AG08396 (cell line): ENCODE data around the gene PSMB3.
"Not testable (repeated sequence)": the region's sequence is repeated elsewhere in the genome, so short reads cannot be mapped to it uniquely, and the experiment has no call there.

Source experiments
- DNase-seq: peaks from one replicate; pipeline ENCODE4 v3.0.0; 2012; ENCODE audit warnings: low spot score, mixed read lengths

The PSMB3 gene

DNA sequence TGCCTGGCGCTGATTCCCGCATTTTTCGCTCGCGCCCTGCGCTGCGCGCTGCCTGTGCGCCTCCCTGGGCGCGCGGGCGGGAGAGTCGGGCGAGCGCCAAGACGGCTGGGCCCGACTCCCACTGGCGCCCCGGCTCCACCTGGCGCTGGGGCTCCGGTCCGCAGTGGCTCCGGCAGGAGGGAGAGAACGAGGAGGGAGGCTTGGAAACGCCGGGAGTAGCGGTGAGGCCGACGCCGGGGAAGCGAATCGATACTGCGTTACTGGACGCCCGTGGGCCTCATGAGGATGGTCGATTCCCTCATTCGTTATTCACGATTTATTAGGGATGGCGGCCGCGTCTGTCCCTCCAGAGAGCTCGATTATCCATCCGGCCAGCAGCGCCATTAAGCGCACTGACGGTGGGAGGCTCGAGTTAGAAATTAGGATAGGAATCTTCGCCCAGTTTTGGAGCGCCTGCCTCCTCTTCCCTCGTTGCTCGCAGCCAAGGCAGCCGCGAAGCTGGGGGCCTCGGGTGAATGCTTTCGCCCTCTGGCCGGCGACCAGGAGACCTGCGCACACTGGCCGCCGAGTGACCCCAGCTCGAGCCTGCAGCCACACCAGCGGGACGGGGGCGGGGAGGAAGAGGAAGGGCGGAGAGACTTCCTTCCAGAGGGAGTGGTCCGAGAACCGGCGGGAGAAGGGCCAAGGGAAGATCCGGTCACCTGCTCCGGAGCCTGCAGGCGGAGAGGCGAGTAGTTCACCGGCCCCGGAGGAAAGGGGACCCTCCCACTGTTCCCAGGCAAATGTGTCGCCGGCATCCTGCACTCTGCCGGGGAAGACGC, 3.1 kb upstream of the PSMB3 start:
- DNase-seq = peak; percentile 53

DNA sequence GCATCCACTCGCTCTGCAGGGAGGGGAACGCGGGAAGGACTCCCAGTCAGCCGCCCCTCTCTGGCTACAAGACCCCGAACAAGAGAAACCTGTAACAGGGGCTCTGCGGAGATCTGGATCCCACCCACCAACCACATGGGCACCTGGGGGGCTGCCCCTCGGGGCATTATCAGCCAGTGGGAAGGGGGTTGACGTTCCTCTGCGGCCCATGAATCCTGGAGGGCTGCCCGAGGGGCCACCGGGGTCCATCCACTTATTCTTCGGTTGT, 2.6 kb upstream of the PSMB3 start:
- no peak for DNase-seq

DNA sequence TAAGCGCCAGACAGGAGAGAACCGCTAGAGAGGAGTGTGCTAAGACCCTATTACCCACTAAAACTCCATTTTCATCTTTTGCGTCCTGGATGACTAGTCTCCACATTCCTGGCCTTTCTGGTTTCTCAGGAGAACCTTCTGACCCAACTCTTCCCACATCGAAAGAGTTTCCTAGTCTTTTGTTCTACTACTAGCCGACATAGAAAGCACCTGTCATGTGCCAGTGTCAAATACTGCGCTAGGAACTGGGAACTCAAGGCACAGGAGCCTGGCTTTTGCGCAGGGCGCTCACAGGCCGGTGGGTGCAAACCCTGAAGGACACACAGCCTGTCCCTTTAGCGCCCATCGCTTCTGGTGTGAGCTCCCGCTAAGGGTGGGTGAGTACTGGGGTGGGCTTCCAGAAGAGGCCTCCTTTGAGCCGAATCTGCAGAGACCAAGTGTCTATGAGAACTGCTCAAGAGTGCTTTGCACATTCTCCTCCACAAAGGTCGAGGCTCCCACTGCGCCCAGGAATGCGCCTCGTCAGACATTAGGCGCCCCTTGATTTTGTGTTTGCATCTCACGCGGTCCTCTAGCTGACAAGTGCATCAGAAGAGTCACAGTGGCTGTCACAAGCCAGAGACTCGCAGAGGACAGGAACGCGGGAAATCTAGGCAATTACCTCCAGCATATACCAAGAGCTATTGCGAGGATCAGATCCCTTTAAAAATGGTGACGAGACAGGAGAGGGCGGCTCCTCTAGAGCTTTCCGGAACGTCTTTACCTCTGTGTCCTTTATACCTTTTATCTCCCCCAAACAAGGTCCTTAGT, 2.0 kb upstream of the PSMB3 start:
- DNase-seq = no peak

DNA sequence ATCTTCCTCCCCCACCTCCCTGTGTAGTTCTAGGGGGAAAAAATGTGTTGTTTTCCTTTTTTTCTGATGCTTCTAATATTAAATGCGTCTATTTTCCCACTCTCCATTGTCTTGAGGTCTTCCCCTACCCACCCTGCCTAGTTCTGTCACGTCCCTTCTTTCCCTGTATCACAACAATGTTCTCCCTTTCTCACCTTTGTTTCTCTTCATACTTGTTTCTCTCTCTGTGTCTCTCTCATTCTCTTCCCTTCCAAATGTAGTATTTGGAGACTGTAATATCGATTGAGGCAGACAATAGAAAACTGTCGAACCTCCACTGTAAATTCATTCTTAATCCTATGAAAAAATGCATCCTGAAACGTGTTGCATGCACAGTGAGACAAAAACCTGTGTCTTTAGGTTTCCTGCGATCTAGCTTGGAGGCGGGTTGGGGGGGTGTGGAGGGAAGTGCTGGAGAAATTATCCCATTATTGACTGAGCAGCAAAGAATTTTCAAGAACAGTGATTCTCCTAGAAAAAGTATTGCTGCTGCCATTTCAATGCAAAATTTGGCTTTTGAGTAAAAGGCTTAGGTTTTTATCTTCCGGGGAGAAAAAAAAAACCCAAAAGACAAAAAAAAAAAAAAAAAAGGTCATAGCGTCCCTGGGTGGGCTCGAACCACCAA, 1.3 kb upstream of the PSMB3 start:
- DNase-seq = no peak

DNA sequence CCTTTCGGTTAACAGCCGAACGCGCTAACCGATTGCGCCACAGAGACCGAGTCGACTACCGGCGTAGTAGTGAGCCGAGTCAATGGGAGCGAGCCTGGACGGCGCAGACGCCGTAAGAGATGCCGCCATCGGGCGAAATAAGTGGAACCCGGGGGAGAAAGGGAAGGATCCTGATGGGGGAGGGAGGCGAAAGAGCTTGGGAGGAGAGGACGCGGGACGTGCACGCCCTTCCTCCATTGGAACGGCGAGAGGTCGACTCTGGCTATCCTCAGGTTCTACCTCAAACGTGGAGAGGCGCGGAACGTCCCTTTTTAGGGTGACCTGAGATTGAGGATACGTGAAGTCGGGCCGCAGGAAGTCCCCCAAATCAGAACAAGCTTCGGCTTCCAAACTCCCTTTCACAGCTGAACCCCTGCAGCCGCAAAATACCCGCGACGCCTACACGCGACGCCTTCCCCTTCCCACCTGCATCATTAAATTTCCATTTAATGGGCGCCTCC, 683 bp upstream of the PSMB3 start:
- DNase-seq = peak; percentile 82

DNA sequence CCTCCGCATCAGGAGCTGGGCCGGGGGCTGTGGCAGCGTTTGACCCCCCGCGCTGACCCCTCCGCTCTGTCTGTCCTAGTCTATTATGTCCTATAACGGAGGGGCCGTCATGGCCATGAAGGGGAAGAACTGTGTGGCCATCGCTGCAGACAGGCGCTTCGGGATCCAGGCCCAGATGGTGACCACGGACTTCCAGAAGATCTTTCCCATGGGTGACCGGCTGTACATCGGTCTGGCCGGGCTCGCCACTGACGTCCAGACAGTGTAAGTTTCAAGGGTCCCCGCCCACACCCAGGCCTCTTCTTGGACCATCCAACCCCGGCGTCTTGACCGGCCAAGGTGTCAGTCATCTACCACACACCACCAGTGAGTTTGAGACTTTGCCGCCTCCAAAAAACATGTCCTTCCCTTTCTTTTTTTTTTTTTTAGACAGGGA, 548 bp downstream of the PSMB3 start:
- no peak for DNase-seq

DNA sequence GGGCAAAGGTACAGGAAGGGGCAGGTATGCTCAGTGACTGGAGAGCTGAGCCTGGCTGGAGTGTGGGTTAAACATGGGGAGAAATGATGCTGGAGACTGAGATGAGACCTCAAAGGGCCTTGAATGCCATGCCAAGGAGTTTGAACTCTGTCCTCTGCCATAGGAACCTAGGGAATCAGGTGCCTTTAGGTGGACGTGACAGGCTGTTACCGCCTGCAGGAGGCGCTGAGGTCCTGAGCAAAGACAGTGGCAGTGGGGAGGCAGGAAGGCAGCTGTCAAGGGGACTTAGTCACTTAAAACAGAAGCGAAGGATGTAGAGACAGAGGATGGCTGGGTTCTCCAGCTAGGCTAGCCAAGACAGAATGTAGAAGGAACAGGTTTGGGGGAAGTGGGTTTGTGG, 9.1 kb downstream of the PSMB3 start:
- DNase-seq = no peak

DNA sequence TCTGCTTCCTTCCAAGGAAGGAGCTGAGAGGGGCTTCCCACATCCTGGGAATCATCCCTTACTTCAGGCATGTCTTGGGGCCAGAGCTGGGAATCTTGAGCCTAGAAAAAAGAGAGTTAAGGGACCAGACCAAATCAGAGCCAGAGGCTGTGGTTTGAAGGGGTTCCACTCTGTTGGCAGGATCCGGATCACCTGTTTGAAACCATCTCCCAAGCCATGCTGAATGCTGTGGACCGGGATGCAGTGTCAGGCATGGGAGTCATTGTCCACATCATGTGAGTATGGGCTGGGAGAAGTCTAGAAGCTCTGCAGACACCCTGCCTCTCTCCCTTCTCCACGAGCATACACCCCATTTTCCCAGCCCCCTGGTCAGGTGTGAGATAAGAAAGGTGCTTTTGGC, 9.7 kb downstream of the PSMB3 start:
- no peak for DNase-seq

DNA sequence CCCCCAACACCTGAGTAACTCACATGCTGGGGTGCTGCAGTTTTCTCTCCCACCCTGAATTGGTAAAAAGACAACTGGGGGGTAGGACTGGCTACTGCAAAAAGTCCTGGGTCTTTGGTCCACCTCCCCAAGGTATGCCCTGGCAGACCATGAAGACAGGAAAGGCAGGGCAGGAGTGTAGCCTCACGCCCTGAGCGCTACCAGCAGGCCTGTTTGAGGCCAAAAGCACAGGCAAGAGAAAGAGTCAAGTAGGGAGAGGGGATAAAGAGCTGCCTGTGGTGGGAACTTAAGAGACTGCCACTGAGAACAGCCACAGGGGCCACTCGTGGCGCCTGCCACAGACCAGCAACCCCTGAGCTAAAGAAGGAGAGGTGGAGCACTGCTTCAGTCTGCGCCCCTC, 13.8 kb downstream of the PSMB3 start:
- no peak for DNase-seq

DNA sequence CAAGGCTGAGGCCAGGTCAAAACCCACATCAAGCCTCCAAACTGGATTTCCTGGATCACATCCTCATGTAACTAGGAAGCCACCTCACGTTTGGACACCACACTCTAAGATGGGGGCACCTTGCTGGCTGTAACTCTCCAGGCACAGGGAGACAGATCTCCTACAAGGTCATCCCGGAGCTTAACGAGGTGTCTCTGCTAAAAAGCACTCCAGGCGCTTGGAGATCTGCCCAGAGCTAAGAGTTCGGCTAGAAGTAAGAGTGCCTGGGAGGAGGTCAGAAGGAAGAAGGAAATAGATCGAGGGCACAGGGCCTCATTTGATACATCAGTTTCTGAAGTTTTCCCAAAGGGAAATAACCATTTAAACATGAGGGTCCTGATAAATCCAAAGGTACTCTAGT, 15.9 kb downstream of the PSMB3 start:
- no peak for DNase-seq

DNA sequence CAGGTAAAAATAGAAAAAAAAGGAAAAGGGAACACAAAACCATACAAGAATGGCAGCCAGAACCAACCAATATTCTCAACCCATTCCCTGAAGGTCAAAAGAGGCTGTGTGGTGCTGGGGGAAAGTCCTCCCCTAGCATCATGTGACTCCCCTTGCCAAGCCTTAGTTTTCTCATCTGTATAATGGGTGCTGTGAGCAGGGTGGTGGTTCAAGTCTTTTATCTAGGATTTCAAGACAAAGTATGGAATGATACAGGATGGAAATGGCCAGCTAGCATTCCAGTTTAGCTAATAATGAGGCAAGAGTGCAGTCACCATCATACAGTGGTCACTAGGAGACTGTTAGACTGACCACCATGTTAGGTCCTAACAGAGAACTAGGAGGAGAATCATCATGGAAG, 20.7 kb downstream of the PSMB3 start:
- no peak for DNase-seq

DNA sequence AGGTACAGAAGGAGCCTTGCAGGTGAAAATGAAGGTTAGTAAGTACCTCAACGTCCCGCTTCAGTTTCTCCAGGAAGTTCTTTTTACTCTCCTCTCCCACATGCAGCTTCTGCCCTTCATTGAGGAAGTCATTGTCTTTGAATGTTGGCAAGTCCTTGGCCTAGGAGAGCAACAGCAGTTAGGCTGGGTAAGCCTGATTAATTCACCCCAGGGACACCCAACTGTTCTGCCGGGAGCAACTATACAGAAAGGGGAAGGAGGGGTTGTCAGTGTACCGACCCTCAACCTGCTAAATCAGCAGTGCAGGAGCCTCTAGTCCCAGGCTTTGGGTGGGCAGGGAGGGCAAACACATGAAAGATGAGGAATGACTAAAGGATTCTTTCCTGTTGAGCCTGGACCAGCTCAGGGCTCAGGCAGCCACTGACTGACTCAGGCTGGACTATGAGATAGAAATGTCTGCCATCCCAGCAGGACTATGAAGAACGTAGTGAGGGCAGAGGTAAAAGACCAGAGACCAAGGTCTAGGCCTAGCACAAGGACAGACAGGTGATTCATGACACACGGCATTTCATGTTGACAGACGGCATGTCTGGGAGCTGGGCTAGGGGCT, 25.2 kb downstream of the PSMB3 start:
- DNase-seq = peak; percentile 50

DNA sequence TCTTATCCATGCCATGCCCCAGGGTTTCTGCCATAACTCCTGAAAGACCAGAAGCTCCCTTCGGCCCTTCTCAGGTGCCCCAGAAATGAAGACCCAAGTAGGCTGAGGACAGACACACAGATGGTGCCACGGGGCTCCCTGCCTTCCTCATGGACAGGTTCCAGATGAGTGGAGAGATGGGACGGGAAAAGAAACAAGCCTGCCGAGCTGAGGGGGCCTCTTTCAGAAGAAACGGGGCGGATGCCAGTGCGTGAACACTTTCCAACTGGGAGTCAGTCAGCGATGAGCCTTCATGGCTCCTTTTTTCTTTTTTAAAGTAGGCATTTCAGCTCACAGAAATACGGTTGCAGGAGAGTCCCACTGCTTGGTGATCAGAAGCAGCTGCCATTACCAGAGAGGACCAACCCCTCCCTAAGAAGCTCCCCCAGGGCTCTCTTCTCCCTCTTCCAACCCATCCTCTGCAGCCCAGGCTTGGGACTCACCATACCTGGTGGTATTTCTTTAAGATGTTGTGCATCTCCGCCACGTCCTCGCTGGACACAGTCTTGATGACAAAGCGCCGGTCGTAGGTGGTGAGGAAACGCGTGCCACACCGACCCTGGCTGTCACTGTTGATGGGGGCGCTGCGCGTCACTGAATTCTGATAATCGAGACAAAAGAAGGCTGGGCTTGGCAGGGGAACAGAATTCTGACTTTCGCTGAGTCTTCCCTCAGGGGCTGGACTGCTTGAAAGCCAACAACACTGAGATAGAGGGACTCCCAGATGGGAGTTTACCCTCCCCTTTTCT, 27.6 kb downstream of the PSMB3 start:
- no peak for DNase-seq

DNA sequence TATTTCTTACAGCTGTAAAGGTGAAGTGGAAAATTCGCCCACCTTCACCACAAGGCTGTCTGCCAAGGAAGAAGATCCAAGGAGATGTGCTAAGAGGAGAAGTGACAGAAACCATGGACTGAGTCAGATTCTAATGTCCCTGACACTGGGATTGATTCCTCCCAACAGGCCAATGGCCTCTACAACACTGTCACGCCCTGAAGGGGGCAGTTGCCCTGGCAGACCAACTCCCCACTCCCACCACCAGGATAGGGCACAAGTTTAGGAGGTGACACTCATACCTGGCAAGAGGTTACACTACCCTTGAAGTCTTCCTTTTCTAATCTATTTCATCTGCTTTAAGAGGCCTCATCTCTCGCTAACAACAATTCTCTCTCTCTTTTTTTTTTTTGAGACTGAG, 30.7 kb downstream of the PSMB3 start:
- no peak for DNase-seq

DNA sequence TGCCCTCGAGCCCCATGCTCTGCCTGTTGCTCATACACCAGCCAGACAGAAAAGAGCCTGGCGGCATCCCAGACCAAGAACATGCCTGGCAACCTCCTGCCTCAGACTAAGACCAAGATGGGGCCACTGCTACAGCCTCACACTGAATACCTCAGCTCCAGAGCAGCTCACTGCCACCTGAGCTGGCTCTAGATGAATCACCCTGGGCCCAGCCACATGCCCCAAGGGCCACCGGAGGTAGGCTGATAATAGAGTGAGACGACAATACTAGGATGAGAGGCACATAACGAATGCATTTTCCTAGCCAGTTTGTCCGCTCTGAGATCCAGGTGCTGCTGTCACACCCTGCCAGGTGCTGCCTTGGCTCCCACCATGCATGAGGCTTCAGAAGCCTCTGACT, 33.8 kb downstream of the PSMB3 start:
- DNase-seq = no peak

DNA sequence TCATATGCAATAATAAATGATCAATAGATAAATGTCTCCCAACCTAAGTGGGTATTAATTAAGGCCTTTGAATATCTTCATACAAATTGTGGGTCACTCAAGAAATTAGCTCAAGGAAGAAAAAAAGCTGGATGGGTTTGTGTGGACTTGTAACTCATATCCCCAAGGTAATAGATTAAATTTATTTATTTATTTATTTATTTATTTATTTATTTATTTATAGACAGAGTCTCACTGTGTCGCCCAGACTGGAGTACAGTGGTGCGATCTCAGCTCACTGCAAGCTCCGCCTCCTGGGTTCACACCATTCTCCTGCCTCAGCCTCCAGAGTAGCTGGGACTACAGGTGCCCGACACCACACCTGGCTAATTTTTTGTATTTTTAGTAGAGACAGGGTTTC, 35.5 kb downstream of the PSMB3 start:
- DNase-seq = not testable (repeated sequence)

DNA sequence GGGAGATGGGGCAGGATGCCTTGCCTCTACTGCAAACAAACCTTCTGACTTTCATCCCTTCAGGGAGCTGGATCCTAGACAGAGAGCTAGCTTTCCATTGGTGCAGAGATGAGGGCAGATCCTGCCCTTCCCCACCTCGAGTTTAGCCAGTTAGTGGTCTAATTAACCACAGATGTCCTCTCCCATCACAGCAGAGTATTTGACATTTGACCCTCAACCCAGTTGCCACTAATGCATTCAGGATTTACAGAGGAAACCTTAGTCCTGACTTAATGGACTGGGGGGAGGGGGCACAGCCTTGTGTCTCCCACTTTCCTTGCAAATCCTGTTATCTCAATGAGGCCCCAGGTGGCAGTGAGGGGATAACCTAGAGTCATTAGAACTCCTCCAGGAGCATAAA, 36.6 kb downstream of the PSMB3 start:
- DNase-seq = peak; percentile 42

DNA sequence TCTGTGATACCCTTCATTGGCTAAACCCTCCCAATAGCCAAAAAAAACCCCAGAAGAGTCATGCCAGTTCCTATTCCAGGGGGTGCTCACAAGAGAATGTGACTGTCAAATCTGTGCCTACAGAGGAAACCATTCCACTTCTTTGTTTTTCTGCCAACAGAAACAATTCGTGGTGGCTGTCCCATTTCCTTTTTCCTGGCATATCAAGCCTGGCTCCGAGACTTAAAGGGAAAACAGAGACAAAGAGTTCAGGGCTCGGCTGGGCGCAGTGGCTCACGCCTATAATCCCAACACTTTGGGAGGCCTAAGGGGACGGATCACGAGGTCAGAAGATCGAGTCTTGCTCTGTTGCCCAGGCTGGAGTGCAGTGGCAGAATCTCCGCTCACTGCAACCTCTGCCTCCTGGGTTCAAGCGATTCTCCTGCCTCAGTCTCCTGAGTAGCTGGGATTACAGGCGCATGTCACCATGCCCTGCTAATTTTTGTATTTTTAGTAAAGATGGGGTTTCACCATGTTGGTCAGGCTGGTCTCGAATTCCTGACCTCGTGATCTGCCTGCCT, 37.7 kb downstream of the PSMB3 start:
- DNase-seq = not testable (repeated sequence)

DNA sequence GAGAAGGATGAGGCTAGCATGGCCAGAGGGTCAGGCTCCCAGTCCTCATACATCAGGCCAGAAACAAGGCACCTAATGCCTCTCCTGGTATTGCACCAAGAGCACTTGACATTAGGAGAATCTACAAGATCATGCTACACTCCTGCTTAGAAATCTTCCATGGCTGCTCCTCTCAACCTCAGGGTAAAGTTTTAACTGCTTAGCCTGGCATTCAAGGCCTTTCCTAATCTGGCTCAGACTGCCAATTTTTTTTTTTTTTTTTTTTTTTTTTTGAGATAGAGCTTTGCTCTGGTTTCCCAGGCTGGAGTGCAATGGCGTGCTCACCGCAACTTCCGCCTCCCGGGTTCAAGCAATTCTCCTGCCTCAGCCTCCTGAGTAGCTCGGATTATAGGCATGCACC, 38.6 kb downstream of the PSMB3 start:
- no peak for DNase-seq

DNA sequence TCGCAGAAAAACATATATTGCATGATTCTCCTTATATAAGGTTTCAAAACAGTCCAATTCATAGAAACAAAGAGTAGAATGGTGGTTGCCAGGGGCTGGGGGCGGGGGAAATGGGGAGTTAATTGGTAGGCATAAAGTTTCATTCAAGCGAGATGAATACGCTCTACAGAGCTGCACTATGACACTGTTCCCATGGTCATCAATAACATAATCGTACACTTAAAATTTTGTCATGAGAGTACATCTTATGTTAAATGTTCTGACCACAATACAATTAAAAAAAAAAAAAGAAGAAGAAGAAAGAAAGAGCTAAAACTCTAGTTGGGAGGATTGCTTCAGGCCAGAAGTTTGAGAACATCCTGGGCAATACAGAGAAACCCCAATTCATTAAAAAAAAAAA, 41.7 kb downstream of the PSMB3 start:
- DNase-seq = no peak

DNA sequence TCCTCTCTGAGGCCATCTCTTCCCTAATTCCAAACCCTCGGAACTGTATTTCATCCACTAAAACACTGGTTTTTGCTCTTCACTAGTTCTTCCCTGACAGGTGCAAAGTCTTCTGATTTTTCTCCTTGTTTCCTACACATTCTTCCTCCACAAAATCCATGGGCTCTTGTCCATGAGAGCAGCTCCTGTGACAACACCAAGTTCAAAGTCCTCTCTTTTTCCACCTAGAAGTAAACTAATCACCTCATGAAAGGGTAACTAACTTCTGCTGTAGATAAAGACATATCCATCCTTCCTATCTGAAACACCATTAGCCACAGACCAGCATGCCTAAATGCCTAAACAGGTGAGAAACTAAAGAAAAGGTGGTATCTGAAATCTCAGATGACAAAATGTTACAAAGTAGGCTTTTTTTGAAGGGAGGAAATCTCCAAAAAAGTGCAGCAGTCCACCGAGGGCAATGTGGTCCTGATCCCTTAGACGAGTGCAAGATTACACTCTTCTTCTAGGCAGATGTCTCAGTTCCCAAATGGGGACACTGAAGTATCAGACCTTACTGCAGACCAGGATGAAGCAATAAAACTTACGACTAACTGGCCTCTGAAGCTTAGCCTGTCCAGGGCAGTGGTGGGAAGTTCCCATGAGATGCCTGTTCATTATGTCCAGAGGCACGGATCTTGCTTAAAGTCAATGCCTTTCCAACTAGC, 44.1 kb downstream of the PSMB3 start:
- no peak for DNase-seq
